Activated T-cell treated with anti-CD3 and anti-CD28 coated beads for 24 hours (primary cell): ENCODE data around the gene RNU6-1.

Experiments used
- DNase-seq: peaks from one replicate; pipeline ENCODE4 v3.0.0-alpha.2; 2020; ENCODE audit warnings: low read depth

Gene RNU6-1

DNA sequence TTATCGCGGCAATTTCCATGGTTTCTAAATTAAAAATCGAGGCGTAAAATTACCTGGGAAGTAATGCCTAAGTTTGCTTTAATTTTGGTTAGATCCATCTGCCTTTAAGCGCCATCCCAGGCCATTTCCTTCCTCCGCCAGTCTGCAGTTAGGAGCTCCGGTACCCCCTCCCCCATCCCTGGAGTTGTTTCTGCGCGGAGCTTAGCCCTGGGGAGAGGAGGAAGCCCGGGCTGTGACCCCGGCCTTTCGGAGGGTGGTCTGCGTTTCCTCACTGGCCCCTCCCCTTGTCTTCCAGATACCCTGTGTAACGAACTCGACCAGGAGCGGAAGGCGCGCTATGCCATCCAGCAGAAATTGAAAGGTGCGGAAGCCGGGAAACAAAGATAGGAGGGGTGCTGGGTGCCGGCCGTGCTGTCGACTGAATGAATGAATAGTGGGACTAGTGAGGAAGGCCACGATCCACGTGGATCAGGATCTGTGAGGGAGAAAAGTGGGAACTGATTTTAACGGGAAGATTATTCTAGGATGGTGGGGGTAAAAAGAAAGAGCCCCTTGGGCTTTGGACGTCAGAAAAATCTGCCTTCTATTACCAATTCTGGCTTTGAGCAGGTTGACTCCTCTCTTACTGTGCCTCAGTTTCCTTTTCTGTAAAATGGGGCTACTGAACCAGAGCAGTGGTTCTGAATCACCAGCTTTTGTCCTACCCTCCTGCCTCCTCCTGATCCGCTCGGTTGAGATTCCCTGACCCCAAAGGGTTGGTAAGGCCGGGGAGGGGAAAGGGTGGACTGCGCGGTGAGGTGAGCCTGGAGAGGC lies 6.7 kb downstream of the RNU6-1 start:
- no peak for DNase-seq

DNA sequence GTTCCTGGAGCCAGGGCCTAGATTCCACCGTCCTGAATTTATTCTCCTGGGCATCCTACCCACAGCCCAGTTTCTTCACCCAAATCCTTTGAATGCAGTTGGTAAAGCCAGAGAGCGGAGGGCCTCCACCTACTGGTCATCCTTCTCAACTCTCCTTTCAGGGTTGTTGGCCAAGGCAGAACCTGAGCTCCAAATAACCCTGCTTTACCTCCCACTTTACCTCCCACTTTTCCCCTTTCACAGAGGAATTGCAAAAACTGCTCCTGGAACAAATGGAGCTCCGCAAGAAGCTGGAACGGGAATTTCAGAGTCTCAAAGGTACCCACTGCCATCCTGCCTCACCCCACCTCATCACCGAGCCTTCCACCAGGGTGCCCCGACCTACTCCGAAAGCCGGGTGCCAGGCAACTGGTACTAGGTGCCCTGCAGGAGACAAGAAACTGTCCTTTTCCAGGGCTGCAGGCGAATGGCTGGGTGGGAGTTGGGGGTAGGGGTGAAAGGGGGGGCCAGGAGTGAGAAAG lies 7.8 kb downstream of the RNU6-1 start:
- no peak for DNase-seq

DNA sequence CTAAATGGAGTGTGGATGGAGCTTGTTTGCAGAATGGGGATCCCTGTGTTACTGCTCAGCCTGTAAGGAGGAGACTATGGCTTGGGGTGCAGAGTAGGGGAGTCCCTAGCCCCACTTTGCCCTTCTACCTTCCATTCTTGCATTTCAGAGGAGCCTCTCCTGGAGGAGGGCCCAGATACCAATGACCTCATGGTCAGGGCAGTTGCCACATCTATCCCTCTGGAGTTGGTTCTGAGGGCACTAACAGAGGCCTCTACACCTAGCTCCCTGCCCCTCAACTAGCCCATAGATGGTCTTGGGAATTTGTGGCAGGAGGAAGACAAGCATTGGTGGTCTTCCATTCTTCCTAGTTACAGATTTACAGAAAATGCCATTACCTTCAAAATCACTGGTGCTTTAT lies 8.5 kb downstream of the RNU6-1 start:
- no peak for DNase-seq

DNA sequence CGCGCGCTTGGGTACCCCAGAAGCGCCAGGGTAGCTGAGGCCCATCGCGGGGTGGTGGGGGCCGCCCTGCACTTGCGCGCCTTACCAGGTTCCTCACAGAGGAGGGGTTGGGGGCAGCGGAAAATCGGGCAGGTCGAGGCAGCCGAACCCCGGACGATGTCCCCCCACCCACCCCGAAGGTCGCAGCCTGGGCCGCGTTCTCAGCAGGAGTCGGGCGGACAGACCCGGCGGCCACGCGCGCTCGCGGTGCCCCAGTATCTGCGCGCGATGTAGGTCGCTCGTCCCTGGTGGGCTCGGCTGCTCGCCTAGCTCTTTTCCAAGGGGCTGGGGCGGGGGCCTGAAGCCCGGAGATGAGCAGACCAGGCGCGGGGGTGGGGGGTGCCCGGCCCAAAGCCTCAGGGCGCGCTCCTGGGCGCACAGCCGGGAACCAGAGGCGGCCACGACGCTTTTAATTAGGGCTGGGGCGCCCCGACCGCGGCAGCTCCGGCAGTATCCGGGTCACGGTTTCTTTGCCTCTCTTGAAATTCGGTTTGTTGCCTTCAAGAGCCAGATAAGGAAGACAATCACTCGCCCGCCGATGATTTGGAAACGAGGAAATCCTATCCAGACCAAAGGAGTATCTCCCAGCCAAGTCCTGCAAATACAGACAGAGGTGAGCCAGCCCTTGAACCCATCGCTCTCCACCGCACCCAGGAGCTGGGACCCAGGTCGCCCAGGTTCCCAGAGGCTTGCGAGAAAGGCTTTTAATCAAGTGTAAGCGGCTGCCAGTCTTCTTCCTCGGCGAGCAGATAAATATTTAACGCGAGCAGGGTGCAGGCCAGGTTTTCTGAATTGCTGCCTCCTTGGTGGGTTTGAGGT lies 10.0 kb downstream of the RNU6-1 start:
- DNase-seq = no peak

DNA sequence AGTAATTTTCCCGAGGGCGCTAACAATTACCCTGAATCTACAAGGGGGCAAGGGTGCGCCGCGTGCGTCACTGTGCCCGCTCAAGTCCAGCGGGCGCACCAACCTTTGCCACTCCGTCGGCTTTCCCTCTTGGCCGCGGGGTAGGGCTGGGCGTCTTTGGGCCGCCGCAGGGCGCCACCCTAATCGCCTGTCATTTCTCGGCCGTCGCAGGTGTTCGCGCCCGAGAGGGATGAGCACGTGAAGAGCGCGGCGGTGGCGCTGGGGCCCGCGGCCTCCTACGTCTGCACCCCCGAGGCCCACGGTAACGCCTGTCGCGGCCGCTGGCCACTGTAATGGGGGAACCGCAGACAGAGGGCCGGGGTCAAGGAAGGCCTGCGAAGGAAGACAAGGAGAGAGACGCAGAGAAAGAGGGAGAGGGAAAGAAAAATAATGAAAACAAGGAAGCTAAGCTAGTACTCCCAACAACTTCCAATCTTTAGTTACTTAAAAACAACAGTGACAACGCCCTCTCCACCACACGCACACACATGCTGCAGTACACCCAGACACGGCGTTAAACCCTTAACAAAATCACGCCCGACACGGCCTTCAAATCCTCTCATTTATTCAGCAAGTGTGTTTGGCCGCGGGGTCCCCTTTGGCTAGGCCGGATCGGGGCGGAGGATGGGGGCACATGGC lies 10.7 kb downstream of the RNU6-1 start:
- no peak for DNase-seq

DNA sequence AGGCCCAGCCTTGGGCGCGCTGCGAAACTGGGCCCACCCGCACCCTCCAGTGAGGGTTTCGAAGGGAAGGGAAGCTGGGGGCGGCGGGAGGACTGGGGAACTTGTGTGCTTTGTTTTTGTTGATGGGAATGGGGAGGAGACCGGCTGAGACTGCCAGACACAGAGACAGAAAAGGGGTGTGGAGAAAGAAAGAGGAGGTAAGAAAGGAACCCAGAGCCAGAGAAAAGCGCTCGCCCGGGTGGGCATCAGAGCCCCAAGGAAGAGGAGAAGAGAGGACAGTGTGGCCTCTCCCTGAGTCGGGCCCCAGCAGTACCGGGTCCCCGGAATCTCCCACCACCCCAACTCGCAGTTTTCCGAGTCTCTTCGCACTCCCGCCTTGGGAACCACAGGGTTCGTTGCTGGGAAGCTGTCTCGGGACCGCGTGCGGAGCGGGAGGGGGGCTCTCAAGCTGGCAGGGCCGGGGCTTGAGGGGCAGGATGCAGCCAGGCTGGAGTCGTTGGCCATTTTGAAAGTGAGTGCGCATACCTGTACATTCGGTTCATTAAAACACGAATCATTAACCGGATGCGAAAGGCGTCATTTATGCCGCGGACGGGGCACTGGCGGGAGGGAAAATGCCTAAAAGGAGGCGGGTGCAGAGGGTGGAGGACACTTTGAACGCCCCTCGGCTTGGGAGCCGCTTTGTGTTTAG lies 11.4 kb downstream of the RNU6-1 start:
- DNase-seq = no peak

DNA sequence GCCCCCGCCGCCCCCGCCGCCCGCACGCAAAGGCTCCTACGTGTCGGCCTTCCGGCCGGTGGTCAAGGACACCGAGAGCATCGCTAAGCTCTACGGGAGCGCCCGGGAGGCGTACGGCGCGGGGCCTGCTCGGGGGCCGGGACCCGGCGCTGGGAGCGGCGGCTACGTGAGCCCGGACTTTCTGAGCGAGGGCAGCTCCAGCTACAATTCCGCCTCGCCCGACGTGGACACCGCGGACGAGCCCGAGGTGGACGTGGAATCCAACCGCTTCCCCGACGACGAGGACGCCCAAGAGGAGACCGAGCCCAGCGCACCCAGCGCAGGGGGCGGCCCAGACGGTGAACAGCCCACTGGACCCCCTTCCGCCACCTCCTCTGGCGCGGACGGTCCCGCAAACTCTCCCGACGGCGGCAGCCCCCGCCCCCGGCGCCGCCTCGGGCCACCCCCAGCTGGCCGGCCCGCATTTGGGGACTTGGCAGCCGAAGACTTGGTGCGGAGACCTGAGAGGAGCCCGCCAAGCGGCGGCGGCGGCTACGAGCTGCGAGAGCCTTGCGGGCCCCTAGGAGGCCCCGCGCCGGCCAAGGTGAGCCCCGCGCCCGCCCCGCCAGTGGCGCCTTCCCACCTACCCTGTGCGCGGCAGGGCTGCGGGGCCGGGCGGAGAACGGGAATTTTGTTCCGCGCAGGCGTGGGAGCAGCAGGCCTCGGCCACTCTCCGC lies 12.1 kb downstream of the RNU6-1 start:
- DNase-seq = no peak

DNA sequence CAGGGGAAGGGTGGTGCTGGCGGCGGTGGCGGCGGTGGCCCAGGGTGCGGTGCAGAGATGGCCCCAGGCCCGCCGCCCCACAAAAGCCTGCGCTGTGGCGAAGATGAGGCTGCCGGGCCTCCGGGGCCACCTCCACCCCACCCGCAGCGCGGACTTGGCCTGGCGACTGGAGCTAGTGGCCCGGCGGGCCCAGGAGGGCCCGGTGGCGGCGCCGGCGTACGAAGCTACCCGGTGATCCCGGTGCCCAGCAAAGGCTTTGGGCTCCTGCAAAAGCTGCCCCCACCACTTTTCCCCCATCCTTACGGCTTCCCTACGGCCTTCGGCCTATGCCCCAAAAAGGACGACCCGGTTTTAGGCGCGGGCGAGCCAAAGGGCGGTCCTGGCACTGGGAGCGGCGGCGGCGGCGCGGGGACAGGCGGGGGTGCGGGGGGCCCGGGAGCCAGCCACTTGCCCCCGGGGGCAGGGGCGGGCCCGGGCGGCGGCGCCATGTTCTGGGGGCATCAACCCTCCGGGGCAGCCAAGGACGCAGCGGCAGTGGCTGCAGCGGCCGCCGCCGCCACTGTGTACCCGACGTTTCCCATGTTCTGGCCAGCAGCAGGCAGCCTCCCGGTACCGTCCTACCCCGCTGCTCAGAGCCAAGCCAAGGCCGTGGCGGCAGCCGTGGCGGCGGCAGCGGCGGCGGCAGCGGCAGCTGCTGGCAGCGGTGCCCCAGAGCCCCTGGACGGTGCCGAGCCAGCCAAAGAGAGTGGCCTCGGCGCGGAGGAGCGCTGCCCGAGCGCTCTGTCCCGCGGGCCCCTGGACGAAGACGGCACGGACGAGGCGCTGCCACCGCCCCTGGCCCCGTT lies 12.9 kb downstream of the RNU6-1 start:
- no peak for DNase-seq

DNA sequence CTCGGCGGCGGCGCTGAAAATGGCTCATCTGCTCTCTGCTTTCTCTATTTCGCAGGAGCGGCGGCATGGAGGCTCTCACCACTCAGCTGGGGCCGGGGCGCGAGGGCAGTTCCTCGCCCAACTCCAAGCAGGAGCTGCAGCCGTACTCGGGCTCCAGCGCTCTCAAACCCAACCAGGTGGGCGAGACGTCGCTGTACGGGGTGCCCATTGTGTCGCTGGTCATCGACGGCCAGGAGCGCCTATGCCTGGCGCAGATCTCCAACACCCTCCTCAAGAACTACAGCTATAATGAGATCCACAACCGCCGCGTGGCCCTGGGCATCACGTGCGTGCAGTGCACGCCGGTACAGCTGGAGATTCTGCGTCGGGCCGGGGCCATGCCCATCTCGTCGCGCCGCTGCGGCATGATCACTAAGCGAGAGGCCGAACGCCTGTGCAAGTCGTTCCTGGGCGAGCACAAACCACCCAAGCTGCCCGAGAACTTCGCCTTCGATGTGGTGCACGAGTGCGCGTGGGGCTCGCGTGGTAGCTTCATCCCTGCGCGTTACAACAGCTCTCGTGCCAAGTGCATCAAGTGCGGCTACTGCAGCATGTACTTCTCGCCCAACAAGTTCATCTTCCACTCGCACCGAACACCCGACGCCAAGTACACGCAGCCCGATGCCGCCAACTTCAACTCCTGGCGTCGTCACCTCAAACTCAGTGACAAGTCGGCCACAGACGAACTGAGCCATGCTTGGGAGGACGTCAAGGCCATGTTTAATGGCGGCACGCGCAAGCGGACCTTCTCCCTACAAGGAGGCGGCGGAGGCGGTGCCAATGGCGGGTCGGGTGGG lies 13.7 kb downstream of the RNU6-1 start:
- no peak for DNase-seq

DNA sequence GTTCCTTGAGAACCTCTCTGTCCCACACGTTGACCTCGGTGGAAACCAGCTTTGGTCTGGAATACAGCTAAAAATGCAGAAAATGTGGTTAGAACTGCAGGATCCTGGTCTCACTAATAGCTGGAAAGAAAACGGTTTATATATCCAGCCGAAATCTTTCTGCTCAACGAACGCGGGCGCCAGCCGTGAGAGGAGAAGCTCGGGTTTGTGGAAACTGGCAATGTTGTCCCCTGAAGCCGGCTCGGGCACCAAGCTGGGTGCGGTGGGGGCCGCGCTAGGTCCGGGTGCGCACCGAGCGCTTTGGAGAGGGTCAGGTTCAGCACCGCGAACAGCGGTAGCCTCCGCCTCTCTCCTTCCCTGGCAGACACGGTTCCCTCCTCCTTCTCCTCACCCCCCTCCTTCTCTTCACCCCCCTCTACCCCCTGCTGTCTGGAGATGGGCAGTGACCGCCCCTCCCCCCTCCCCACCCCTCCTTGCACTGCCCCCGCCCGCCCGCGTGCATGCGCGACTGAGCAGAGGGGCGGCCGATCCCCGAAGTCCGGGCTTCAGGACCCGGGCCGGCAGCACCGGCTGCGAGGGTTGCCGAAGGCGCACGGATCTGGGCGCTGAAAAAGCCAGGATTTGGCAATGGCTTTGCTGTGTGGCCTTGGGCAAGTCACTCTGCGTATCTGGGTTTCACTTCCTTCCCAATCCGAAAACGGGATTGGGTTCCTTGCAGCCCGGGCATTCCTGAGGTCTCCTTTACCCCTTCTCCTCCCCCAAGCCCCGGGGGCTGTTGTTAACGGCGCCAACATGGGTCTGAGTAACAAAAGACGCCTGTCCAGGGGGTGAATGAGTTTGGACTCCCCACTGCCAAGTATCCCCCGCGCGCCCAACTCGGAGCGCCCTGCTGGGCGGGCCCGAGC lies 14.6 kb downstream of the RNU6-1 start, which contains the start of gene SKOR1:
TSS of gene SKOR1 (plus strand) at position 534 of the 905 bp plus-strand sequence. CDS start at position 628, 94 bp downstream.
- DNase-seq = no peak

DNA sequence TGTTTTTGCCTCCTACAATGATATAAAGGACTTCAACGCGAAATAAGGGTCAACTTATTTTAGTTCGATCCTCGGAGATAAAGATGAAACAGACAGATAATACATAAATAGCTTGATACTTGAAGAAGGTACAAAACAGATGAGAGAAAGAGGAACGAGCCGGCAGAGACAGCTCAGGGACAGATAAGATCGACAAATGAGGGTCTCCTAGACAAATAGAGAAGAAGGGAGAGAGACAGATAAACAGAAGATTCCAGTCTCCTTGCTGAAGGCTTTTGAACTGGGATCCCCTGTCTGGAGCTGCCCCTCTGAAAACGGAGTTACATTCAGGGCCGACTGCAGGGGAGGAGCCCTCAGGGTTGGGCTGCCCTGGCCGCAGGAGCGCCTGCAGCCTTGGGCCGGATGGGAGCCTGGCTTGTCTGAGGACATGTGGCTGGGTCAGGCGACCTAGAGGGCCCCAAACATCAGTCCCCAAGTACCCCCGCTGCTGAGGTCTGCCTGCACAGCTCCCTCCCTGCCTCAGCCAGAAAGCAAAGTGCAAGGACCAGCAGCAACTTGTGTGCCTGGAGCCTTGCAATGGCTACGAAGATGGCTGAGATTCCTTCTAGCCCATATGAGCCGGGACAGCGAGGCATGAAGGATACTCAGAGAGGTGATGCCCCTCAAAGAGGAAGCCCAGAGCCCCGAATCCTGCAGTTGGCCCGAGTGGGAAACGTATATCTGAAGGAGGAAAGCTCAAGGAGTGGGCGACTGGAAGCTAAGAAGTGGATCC lies 15.5 kb downstream of the RNU6-1 start:
- DNase-seq = no peak

DNA sequence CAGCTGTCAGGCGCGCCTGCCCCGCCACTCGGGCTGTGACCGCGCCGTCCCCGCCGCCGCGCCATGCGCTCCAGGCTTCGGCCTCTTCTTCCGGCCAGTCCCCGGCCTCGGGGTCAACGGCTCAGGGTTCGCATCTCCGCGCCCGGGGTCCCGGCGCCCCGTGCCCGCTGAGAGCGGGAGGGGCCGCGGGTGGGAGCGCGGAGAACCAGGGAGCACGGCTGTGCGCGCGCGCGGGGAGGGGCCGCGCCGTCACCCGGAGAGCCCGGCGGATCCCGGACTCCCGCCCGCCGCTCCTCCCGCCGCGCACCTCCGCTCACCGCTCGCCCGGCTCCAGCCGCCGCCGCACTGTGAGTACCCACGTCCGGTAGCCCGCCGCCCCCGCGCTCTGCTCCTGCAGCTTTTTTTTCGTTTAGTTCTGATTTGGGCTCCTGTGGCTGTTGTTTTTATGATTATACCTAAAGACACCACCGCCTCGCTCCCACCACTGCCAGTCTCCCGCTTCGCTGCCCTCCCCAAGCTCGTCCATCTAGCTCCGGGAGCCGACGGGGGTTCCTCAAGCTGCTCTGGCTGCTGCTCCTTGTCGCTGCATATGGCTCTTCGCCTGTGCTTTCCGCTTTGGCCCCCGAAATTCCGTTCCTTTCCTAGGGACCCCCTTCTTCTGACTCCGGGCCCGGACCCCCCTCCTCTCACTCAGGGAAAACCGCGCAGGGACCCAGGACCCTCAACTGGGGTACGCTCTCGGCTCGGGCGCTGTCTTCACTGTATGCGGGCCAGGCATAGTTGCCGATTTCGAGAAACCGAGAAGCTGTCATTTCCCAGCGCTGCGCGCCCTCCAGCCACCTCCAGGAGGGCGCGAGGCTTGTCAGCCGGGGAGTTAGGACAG lies 16.3 kb downstream of the RNU6-1 start:
- DNase-seq = no peak

DNA sequence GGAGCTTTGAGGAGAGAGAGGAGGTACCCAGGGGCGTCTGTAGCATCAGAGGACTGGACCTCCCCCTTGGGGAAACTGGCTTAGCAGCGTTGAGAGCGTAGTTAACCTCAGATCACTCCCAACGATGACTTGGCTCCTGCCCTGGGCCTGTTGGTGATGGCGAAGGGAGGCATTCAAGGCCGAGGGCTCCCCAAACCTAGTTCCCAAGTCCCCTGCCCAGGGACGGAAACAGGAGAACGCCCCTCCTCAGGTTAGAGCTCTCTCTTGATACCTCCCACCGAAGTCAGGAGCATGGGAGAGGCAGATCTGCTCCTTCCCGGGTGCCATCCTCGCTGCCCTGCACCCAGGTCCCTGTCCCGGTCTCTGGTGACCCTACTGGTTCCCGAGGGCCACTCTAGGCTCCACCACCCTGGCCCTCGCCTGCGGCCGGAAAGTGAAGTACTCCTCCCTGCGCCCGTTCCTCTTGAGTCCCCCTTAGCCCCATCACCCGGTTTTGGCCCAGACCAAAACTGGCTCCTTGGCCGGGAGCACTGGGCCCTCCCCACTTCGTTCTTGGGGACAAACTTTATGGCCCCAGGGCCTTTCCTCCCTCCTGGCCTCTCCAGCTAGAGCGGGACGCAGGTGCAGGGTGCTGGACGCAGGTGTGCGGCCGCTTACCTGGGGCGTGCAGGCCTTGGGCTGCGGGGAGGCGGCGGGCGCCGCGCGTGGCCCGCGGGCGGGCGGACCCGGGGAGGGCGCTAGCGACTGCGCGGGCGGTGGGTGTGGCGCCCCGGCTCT lies 17.1 kb downstream of the RNU6-1 start:
- DNase-seq = no peak

DNA sequence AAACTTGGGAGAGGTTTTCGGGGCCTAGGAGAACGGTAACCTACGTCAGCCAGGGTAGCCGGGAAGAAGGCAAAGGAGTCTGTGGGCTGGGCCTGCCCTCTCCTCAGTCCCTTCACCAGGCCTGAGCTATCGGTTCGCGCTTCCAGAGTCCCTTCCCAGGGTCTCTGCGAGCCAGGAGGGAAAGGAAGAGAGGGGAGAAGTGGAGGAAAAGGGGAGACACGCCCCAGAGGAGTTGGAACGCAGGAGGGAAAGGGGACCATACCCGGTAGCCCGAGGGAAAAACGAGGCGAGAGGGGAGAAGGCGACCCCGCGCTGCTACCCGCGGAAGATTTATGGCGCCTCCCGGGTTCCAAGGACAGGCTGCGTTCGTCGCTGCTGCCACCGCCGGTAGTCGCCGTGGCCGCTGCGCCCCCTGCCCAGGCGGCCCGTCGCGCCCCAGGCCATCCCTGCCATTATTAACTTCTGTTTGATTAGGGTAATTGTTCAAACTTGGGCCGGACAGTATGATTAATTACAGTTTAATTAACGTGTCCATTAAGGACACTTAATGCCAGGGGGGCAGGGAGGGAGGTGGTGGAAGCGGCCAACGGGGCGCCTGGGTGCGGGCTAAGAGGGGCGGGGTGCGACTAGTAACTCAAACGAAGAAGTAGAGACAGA lies 17.9 kb downstream of the RNU6-1 start:
- DNase-seq = no peak
